NCI-H526 (cell line): ENCODE data around the gene RUNX2.
A peak's percentile ranks its signal among the peaks of the same experiment; 100 is the strongest.

ENCODE experiments used
- DNase-seq, 2 experiments: peaks; one replicate each; lab custom pipeline; 2025; lab: John Stamatoyannopoulos, UW

The RUNX2 gene

DNA sequence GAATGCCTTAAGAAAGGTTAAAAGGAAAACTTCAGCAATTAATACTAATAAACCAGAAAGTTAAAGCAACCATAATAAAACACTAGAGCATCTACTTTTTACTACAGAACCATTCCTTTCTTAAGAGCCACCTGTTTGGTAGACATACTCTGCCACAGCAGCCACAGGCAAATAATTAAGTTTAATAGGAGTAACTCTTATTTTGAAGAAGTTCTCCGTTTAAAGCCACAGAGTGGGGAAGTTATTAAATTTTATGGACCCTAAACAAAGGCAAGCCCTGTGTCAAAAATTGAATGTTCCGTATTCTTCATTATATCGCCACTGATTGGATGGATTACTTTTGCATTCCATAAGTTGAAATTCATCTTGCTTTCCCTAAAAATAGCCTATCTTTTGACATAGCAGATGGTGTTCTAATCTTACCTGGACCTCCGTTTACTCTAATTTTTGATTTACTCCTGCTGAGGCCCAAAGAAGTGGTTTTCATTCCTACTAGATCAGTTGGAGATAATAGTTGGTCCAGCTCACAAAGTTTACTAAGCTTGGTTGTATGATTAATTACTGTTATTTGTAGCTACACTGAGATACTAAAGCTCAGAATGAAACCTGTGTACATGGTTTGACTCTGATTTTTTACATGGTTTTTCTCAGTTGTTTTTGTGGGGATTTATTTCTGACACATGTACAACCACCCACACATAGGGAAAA lies 190.0 kb downstream of the RUNX2 start:
- DNase-seq = no peak

DNA sequence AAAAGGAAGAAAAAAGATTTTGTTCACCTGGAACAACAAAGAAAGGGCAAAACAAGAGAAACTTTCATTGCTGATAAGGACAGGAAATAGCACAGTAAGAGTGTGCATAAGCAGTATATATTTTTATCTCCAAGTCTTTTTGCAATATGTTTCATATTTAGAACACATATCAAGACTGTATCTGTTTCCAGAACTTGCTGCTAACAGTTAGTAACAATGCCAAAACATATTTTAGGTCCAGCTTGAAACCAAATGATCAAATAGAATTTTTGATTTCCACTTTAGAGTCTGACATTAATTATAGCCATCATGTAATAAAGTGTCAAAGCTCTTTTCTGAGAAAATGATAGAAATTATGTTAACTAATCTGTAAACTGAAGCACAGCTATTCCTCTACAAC lies 193.1 kb downstream of the RUNX2 start:
- DNase-seq = no peak

DNA sequence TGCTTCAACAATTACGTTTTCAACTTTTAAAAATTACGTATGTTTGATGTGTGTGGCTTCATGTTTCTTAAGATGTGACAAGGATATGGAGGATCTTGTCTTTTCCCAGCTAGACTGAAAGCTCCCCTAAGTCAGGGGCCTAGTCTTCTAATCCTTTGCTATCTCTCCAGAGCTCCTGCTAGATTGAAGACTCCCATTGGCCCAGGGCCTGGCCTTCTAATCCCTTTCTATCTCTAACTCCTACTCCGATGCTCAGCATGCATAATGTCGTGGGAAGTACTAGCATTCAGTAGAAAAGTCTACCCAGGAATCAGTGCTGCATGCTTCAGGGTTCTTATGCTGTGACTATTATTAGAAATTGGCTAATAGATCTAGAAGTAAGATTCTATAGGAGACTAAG lies 194.4 kb downstream of the RUNX2 start:
- no peak for DNase-seq

DNA sequence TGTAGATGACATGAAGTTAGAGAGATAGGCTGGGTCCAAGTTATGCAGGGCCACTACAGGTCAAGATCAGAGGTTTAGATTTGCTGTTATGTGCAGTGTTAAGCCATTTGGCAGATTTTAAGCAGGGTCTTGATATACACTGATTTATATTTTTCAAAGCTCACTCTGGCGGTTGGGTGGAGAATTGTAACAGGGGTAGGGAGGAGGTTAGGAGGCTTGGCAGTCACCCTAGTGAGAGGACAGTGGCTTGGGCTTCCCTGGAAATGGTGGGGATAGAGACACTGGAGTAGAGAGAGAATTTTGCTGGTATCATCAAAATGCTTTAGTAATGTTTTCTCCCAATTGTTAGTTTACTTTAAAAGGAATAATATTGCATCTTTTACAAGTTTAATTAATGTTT lies 199.1 kb downstream of the RUNX2 start:
- no peak for DNase-seq

DNA sequence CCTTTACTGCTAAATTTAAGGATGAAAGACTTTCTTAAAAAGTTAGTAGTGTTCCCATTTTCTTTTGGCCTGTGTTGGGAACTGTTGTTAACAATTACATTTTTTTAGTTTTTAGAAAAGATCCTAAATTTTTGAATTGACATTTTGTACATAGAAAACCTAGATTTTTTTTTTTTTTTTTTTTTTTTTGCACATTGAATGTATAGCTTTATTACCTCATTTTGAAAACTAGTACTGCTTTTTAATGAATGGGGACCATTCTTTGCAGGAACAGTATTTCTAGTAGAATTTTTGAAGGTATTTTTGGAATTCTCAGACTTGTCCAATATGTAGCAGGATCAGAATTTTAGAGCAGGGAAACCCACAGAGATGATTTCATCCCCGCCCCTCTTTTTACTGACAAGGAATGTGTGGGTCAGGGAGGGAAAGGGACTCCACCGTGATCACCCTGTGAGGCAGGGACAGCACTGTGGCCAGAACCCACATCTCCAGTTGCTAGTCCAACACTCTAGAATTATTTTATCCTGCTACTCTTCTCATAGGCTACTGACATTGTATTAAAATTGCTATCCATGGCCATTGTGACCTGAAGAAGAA lies 204.0 kb downstream of the RUNX2 start:
- DNase-seq = no peak

GRCh38 chr6:45532721-45533210 lies 204.6 kb downstream of the RUNX2 start:
- no peak for DNase-seq

- no peak for DNase-seq
Measured at GRCh38 chr6:45533386-45533785, 205.3 kb downstream of the RUNX2 start.

DNA sequence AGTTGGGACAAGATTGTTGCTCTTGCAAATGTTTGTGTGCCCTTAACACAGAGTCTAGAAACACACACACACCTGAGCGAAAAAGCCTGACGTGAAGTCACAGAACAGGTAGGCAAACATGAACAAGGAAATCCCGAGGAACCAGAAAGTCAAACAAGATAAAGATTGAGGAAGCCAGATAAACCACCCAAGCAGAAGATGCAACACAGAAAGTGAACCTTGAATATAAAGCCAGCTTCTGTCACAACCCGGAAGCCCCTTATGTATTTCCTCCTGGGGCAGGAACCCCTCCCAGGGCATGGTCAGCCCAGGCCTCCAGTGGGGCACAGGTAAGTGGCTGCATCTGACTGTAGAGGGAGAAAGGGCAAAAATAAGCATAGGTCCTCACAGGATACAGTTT lies 207.8 kb downstream of the RUNX2 start:
- DNase-seq = no peak

- no peak for DNase-seq
Measured at GRCh38 chr6:45537539-45537938, 209.4 kb downstream of the RUNX2 start.

DNA sequence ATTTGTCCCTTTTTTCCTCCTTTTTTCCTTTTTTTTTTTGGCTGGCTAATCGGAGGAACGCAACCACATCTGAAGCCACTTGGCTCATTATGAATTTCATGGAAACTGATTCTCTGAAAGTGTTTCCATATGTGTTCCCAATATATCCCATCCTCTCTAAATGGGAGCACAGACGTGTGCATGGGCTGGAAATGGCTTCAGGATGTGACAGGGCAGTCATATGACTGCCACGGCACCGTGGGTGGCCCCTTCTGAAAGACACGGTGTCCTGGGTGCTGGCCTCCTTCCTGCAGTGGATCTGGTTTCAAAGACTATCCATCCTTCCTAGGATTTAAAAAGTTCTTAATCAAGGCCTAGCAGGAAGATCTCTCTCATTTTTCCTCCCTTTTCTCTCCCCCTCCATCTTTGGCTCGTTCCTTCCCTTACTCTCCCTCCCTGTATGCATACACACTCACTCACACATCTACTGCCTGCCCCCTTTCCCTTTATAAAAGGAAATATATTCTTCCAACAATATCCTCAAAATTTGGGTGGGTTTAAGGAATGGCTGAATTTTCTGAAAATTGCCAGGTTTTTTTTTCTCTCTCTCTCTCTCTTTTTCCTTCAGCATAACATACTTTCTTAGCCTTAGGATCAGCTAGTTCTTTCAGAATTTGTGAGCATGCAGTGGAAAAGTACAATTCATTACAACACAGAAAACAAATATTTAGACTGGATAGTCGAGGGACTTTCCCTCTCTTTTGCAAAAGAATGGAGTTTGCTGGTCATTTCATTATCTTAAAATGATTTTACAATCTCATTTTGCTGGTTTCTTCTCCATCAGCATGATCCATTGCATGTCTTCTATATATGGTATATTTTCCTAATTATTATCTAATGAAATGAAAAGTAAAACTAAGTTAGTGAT lies 210.8 kb downstream of the RUNX2 start:
- peak; percentile 31 to 46 for DNase-seq

- DNase-seq = peak; percentile 21 to 75
Measured at GRCh38 chr6:45540375-45540920, 212.3 kb downstream of the RUNX2 start.

- DNase-seq = no peak
Measured at GRCh38 chr6:45541934-45542333, 213.8 kb downstream of the RUNX2 start.

GRCh38 chr6:45543298-45544235 lies 215.4 kb downstream of the RUNX2 start:
- no peak for DNase-seq

DNA sequence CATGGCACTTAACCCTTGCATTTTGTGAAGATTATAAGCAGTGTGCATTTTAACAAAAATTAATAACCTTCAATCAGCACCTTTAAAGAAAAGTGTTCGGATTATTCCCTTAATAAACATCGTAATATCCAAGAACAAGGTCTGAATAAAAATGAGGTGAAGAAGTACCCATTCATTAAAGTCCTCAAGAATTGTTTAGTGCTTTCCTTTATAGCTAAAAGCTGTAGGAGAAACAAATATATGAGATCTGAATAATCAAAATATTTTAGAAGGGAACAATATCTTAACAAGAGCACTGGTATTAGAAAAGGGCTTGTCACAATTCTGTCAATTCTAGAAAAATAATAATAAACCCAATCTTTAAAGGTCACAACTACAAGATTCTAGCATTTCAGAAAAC lies 217.3 kb downstream of the RUNX2 start:
- no peak for DNase-seq

DNA sequence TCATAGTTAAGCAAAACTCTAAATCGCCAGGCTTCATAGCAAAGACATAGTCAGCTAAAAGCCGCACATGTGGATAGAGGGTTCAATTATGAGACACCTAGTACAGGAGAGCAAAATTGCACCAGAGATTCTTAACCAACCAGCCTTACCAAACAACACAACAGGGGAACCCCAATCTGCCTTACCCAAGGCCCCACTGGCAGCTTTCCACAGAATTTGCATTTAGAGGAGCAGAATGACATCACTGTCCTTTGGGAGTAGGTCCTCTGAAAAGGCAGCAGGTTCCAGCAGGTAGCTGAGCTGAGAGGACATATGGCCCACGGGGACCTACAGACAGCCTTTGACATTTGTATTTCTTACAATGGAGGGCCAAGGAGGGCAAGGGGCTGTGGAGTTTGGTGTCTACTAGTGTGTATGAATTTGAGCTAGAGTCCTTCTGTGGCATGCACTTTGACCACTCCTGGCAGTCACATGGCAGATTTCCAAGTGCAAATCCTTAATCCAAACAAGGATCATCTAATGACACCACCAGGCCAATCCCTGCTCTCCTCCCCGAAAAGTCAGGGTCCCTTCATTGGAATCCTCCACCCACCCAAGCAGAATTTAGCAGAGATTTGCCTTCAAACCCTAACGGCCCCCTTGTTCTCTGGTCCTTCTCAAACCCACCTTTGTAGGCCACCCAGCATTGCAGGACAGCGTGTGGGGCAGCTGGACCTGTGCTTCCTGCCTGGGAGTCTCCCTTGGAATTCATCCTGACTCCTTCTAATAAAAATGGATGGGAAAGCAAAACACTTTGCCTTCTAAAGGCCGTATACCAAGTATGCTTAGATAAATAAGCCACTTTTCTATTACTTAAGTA lies 220.8 kb downstream of the RUNX2 start:
- DNase-seq = peak; percentile 20 to 74

- DNase-seq = no peak
Measured at GRCh38 chr6:45552536-45552935, 224.4 kb downstream of the RUNX2 start.

- no peak for DNase-seq
Measured at GRCh38 chr6:45553730-45554344, 225.7 kb downstream of the RUNX2 start.

- no peak for DNase-seq
Measured at GRCh38 chr6:45554591-45554990, 226.5 kb downstream of the RUNX2 start.

DNA sequence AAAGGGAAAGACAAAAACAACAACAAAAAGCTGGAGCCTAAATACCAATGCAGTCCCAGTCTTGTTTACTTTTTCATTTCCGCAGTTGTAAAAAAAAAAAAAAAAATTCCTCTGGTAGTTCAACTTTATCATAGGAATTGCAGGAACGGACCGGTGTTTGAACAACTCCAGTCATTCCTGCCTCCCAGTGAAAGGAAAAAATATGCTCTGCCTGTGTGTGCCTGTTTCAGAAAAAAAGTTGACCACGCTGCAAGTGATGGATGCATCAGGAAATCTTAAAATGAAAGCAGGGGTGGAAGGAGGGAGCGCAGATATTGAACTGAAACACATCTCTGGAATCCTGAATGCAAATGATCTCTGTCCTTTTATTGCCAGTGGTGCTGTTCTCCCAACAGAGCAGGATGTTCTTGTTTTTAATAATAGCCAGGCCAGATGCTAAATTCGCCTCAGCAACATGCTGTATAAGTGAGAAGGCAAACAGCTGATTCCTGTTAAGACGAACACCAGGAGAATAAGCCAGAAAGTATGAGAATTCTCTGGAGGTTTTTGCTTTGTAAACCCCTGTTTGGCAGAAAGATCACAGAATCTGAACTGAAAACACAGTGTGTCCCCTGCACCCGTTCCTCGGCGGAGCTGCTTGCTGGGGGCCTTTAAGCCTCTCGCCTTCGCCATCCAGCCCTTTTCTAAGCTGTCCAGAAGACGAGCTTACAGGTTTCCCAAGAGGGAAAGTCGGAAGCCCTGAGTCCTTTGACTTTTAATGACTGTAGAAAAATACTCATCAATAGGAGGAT lies 228.0 kb downstream of the RUNX2 start:
- DNase-seq = peak; percentile 74 to 78
